Measurements from ENCODE around the gene STYXL2.

Gene STYXL2

DNA sequence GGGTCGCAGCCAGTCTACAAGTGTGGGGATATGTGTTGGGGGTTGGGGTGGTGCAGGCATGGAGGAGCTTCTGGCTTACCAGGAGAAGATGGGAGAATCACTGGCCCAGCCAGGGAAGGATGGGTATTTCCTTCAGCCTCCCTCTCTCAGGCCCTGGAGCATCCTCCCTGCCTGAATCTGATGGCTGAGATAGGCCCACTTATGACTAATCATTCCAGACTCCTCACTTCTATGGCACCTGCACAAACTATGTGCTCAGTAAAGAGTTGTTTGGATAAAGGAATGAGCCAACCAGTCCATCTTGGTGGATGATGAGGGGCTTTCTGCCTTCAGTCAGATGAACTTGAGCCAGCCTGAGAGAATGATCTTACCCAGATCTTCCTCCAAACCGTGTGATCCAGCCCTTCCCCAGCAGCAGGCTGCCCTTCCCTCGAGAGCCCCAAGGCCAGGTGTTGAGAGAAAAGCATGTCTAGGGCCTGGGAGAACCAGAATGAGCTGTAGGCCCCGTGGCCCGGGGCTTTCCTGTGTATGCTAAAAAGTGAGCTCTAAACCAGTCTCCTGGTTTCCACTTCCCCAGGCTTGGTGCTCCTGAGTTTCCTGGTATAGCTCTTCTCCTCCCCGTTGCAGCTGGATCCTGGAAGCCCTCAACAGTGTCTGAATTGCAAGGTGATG lies 5.0 kb upstream of the STYXL2 start:
- DNase-seq (ENCODE audit: low spot score) = no peak
- TF ChIP-seq CTCF (IDR thresholded peaks at IDR 0.05; ENCODE audit: extremely low read depth, missing control alignments) = no peak

GRCh38 chr1:167089939-167090313 lies 3.9 kb upstream of the STYXL2 start:
- no peak for TF ChIP-seq CTCF (IDR thresholded peaks at IDR 0.05; ENCODE audit: extremely low read depth, missing control alignments)
- no peak for DNase-seq (ENCODE audit: low spot score)

- TF ChIP-seq CTCF (IDR thresholded peaks at IDR 0.05; ENCODE audit: extremely low read depth, missing control alignments) = no peak
Observed at GRCh38 chr1:167090314-167090942, 3.4 kb upstream of the STYXL2 start, which contains the start of gene GPA33. TSS of gene GPA33 (minus strand) at chr1:167090377. CDS start at chr1:167090287, 90 bp downstream.

GRCh38 chr1:167092653-167093052 lies 1.2 kb upstream of the STYXL2 start:
- no peak for TF ChIP-seq CTCF (IDR thresholded peaks at IDR 0.05; ENCODE audit: extremely low read depth, missing control alignments)
- no peak for DNase-seq (ENCODE audit: low spot score)

More at GRCh38 chr1:167090314-167090942, 3.4 kb upstream of the STYXL2 start, which contains the start of gene GPA33:
- peak; percentile 32 for DNase-seq (ENCODE audit: low spot score)

DNA sequence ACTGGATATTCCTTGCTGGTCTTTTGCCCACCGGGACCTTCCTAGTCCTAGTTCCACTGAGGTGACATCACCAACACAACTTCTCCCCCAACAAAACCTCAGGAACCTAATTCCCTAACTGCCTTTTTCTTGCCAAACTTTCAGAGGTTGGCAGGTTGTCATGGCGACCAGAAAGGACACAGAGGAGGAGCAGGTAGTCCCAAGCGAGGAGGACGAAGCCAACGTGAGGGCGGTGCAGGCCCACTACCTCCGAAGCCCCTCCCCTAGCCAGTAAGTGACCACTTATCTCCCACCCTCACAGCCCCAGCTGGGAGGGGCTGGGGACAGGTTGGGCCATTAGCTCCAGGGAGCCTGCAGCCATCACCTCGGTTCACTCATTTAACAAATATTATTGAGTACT lies 815 bp downstream of the STYXL2 start:
- no peak for DNase-seq (ENCODE audit: low spot score)
- TF ChIP-seq CTCF (IDR thresholded peaks at IDR 0.05; ENCODE audit: extremely low read depth, missing control alignments) = no peak

DNA sequence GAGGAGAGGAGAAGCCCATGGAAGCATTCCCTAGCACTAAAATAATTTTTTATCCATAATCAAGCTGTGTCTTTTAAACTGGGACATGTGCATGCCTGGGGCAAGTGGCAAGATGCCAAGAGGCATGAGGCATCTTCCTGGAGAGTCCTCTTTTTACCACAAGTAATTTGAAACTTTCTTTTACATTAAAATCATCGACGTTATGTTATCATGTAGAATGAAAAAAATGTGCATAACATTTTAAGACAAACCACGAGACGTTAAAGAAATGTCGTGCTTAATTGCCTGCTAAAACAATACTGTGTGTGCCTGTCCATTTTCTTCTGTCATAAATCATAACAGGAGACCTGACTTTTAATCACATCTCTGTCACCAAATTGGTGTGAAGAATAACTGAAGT lies 1.5 kb downstream of the STYXL2 start:
- DNase-seq (ENCODE audit: low spot score) = no peak
- no peak for TF ChIP-seq CTCF (IDR thresholded peaks at IDR 0.05; ENCODE audit: extremely low read depth, missing control alignments)

DNA sequence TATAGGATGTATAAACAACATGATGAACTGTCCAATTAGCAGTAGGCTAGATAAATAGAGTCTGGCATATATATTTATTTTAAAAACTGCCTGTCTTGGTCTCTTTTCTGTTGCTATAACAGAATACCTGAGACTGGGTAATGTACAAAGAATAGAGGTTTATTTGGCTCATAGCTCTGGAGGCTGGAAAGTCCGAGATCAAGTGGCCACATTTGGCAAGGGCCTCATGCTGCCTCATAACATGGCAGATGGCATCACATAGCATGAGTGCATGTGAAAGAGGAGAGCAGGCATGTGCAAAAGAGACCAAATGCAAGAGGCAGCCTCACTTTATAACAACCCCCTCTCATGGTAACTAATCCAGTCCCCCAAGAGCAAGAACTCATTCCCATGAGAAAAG lies 6.0 kb downstream of the STYXL2 start:
- no peak for DNase-seq (ENCODE audit: low spot score)
- TF ChIP-seq CTCF (IDR thresholded peaks at IDR 0.05; ENCODE audit: extremely low read depth, missing control alignments) = no peak

Data from GM20000 (cell line).